K562 (cell line): ENCODE data around the gene CUTA. TPM values are rescaled to one million over a fixed set of nuclear protein-coding genes. Genes with fewer than 3 reads are reported as not detected.
A peak's percentile ranks its signal among the peaks of the same experiment; 100 is the strongest.

Source experiments
- CBX3 ChIP-seq, 2 experiments: IDR thresholded peaks; 1 replicate in 1 of 2; 2 replicates in 1 of 2; pipeline ENCODE4 v1.6.1; 2012; ENCODE audit warnings: inconsistent platforms in 2 of 2, low read length in 2 of 2, borderline replicate concordance in 1 of 2, control low read depth in 1 of 2
- GATAD2B ChIP-seq: fragments of 450-650 bp; IDR thresholded peaks from 2 replicates; pipeline ENCODE4 v1.6.1; 2017; ENCODE audit warnings: mild to moderate bottlenecking, borderline replicate concordance
- HNRNPH1 ChIP-seq: fragments of 200-400 bp; formaldehyde crosslinking; optimal IDR thresholded peaks from 2 replicates; pipeline ENCODE3; 2017; ENCODE audit warnings: low read depth, mild to moderate bottlenecking, low read length, moderate library complexity
- MGA ChIP-seq: fragments of 450-650 bp; IDR thresholded peaks from 2 replicates; pipeline ENCODE4 v1.6.1; 2016; ENCODE audit warnings: mild to moderate bottlenecking, moderate library complexity
- NCOA2 ChIP-seq, 2 experiments: fragments of 450-650 bp; IDR thresholded peaks; 2 replicates each; pipeline ENCODE4 v1.6.1; 2018; ENCODE audit warnings: mild to moderate bottlenecking in 2 of 2, moderate library complexity in 1 of 2; ENCODE audit not compliant: partially characterized antibody in 2 of 2
- NFIC ChIP-seq: fragments of 450-650 bp; IDR thresholded peaks from 2 replicates; pipeline ENCODE4 v1.6.1; 2017; ENCODE audit warnings: mild to moderate bottlenecking, inconsistent platforms
- PRMT5 ChIP-seq: sonication (generic); formaldehyde crosslinking; IDR thresholded peaks from 2 replicates; pipeline ENCODE4 v1.5.0; 2020; ENCODE audit warnings: missing genetic modification reagents
- TEAD1 ChIP-seq, 2 experiments: fragments of 450-650 bp in 1 of 2; sonication (generic) in 1 of 2; formaldehyde crosslinking; IDR thresholded peaks; 2 replicates each; pipeline versions ENCODE4 v1.4.0 to v1.8.0; 2020 to 2022; ENCODE audit warnings: mild to moderate bottlenecking in 2 of 2, missing genetic modification reagents in 1 of 2
- TFE3 ChIP-seq: fragments of 450-650 bp; formaldehyde crosslinking; IDR thresholded peaks from 2 replicates; pipeline ENCODE4 v1.4.0; 2020; ENCODE audit warnings: mild to moderate bottlenecking, mixed read lengths
- XRCC4 ChIP-seq: IDR thresholded peaks from one replicate; pipeline ENCODE4 v1.6.1; 2011; ENCODE audit not compliant: insufficient read depth, insufficient read length; ENCODE audit errors: extremely low read depth
- ZNF316 ChIP-seq: fragments of 450-650 bp; IDR thresholded peaks from 2 replicates; pipeline ENCODE4 v1.6.1; 2016
- ZNF644 ChIP-seq: fragments of 200-800 bp; sonication (Bioruptor generic); IDR thresholded peaks from 2 replicates; pipeline ENCODE4 v1.6.1; 2016; ENCODE audit warnings: low read depth, missing genetic modification characterization, missing compliant biosample characterization
- ZNF778 ChIP-seq: fragments of 450-650 bp; formaldehyde crosslinking; IDR thresholded peaks from 2 replicates; pipeline ENCODE4 v1.4.0; 2020; ENCODE audit warnings: mild to moderate bottlenecking, moderate library complexity
- ZSCAN32 ChIP-seq: fragments of 450-650 bp; formaldehyde crosslinking; IDR thresholded peaks from 2 replicates; pipeline ENCODE4 v1.4.0; 2020; ENCODE audit warnings: mild to moderate bottlenecking, moderate library complexity
- polyA plus RNA-seq, 8 experiments: library from polyadenylated mRNA; depleted of rRNA in 4 of 8; stranded (reverse) in 5 of 8; unstranded in 3 of 8; fragments of >200 nt; fragmentation: Nextera tagmentation in 2 of 8; fragmentation: Illumina TruSeq in 1 of 8; extraction: Ambion mirVana in 2 of 8; extraction: Trizol in 1 of 8; gene quantifications; 2 replicates each; pipeline versions ENCODE4 v1.2.1 to v1.2.3, GENCODE V29; 2011 to 2014; ENCODE audit warnings: inconsistent platforms in 1 of 8, missing spikeins in 1 of 8
- total RNA-seq, 7 experiments: library from RNA; depleted of rRNA in 6 of 7; stranded (reverse); fragments of >200 nt in 6 of 7; fragmentation: Illumina TruSeq in 2 of 7; extraction: Trizol in 2 of 7; gene quantifications; 2 replicates each; pipeline versions ENCODE4 v1.2.1 to v1.2.3, GENCODE V29; 2011 to 2021; ENCODE audit warnings: low replicate concordance in 1 of 7
- TF ChIP-seq, protein P1 (sequence below): sonication (generic); formaldehyde crosslinking; IDR thresholded peaks from 2 replicates; pipeline ENCODE4 v1.9.0; 2022; ENCODE audit warnings: mild to moderate bottlenecking, missing genetic modification reagents

Gene CUTA
- total and polyA plus RNA-seq, 9 of the 15 experiments (the other 6 are each of a cell fraction or from before 2014, with no cell fraction given), result 166 to 682 (median 310) TPM

DNA sequence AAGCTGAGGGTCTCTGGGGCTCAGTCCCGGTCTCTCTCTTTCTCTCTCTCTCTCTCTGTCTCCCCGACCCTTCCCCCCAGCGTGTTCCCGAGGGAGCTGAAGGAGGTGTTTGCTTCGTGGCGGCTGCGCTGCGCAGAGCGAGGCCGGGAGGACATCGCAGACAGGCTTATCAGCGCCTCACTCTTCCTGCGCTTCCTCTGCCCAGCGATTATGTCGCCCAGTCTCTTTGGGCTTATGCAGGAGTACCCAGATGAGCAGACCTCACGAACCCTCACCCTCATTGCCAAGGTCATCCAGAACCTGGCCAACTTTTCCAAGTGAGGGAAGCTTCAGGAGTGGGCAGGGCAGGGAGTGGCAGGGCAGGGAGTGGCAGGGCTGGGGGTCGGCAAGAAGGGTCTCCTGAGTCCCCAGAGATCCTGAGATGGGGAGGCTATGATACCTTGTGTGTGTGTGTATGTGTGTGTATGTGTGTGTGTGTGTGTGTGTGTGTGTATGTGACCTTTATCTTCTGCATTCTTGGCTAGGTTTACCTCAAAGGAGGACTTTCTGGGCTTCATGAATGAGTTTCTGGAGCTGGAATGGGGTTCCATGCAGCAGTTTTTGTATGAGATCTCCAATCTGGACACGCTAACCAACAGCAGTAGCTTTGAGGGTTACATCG, 22.9 kb upstream of the CUTA start (continued):
- TF ChIP-seq, protein P1, sequence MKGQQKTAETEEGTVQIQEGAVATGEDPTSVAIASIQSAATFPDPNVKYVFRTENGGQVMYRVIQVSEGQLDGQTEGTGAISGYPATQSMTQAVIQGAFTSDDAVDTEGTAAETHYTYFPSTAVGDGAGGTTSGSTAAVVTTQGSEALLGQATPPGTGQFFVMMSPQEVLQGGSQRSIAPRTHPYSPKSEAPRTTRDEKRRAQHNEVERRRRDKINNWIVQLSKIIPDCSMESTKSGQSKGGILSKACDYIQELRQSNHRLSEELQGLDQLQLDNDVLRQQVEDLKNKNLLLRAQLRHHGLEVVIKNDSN (CRISPR knock-in tag), result no peak
- TF ChIP-seq MGA (peak; percentile 70), TEAD1 (CRISPR knock-in tag; IDR thresholded peaks at IDR 0.05) (no peak), ZNF316 (no peak), ZNF778 (CRISPR knock-in tag) (no peak), NFIC (no peak; the same call in 1 of the 2 replicates), GATAD2B (no peak), TFE3 (CRISPR knock-in tag) (no peak), XRCC4 (no peak), ZSCAN32 (no peak), ZNF644 (no peak), CBX3 (IDR thresholded peaks at IDR 0.05; ENCODE audit: borderline replicate concordance in 1 of 2, low read length in 2 of 2) (no peak), PRMT5 (no peak), HNRNPH1 (no peak), NCOA2 (IDR thresholded peaks at IDR 0.05; ENCODE audit: partially characterized antibody in 2 of 2) (no peak)
